ENCODE data around the gene MGAM2.

Gene MGAM2

GRCh38 chr7:142138996-142139395, 27.5 kb downstream of the MGAM2 start:
- Histone ChIP-seq H3K27ac (no peak overlapping the region), H3K36me3 (replicated peaks) (no peaks in the 10 kb centered on the region), H3K27me3 (replicated peaks) (no peaks in the 10 kb centered on the region), H3K4me3 (ENCODE audit: low read depth, low read length) (no peak overlapping the region)
- DNase-seq, result no peak
- in situ Hi-C loops (cut with HindIII; ENCODE audit: low pct_ligation_motif_present, low sequenced_read_pairs), result no loop called here
- TF ChIP-seq CTCF (IDR thresholded peaks at IDR 0.05; ENCODE audit: low read depth, low read length, missing control alignments), result no peak

- Histone ChIP-seq H3K4me3 (ENCODE audit: low read depth, low read length) (no peak overlapping the region), H3K36me3 (replicated peaks) (no peaks in the 10 kb centered on the region), H3K27me3 (replicated peaks) (no peaks in the 10 kb centered on the region), H3K27ac (no peak overlapping the region)
- in situ Hi-C loops (cut with HindIII; ENCODE audit: low pct_ligation_motif_present, low sequenced_read_pairs), result no loop called here
- DNase-seq, result no peak
- TF ChIP-seq CTCF (IDR thresholded peaks at IDR 0.05; ENCODE audit: low read depth, low read length, missing control alignments), result no peak
Measured at GRCh38 chr7:142139597-142140400, 28.3 kb downstream of the MGAM2 start.

- Histone ChIP-seq H3K4me3 (ENCODE audit: low read depth, low read length) (no peak overlapping the region), H3K36me3 (replicated peaks) (no peaks in the 10 kb centered on the region), H3K27ac (no peak overlapping the region), H3K27me3 (replicated peaks) (no peaks in the 10 kb centered on the region)
- TF ChIP-seq CTCF (IDR thresholded peaks at IDR 0.05; ENCODE audit: low read depth, low read length, missing control alignments), result no peak
- no peak for DNase-seq
- in situ Hi-C loops (cut with HindIII; ENCODE audit: low pct_ligation_motif_present, low sequenced_read_pairs), result no loop called here
Measured at GRCh38 chr7:142140401-142140959, 29.0 kb downstream of the MGAM2 start.

- in situ Hi-C loops (cut with HindIII; ENCODE audit: low pct_ligation_motif_present, low sequenced_read_pairs), result no loop called here
Measured at GRCh38 chr7:142142702-142143101, 31.2 kb downstream of the MGAM2 start.

GRCh38 chr7:142146124-142146523, 34.6 kb downstream of the MGAM2 start:
- DNase-seq, result no peak
- TF ChIP-seq CTCF (IDR thresholded peaks at IDR 0.05; ENCODE audit: low read depth, low read length, missing control alignments), result no peak
- in situ Hi-C loops (cut with HindIII; ENCODE audit: low pct_ligation_motif_present, low sequenced_read_pairs), result no loop called here

More at GRCh38 chr7:142142702-142143101, 31.2 kb downstream of the MGAM2 start:
- no peaks in the 10 kb centered on the region for H3K36me3 ChIP-seq (replicated peaks)
- TF ChIP-seq CTCF (IDR thresholded peaks at IDR 0.05; ENCODE audit: low read depth, low read length, missing control alignments), result no peak
- no peak for DNase-seq
- H3K27ac ChIP-seq, result no peak overlapping the region
- no peak overlapping the region for H3K4me3 ChIP-seq (ENCODE audit: low read depth, low read length)
- no peaks in the 10 kb centered on the region for H3K27me3 ChIP-seq (replicated peaks)

More at GRCh38 chr7:142146124-142146523, 34.6 kb downstream of the MGAM2 start:
- Histone ChIP-seq H3K36me3 (replicated peaks) (no peaks in the 10 kb centered on the region), H3K4me3 (ENCODE audit: low read depth, low read length) (no peak overlapping the region), H3K27ac (no peak overlapping the region), H3K27me3 (replicated peaks) (no peaks in the 10 kb centered on the region)

Data from brain microvascular endothelial cell (primary cell).